HG02938 (cell line): Measurements from ENCODE around the gene INAFM1.
"Not testable (repeated sequence)": the region's sequence is repeated elsewhere in the genome, so short reads cannot be mapped to it uniquely, and the experiment has no call there.

Experiments used
- ATAC-seq: cut with Tn5 transposase; IDR thresholded peaks from one replicate; pipeline ENCODE4 v1.9.1; 2021; ENCODE audit warnings: mild to moderate bottlenecking, moderate library complexity; ENCODE audit not compliant: unreplicated experiment

Gene INAFM1

DNA sequence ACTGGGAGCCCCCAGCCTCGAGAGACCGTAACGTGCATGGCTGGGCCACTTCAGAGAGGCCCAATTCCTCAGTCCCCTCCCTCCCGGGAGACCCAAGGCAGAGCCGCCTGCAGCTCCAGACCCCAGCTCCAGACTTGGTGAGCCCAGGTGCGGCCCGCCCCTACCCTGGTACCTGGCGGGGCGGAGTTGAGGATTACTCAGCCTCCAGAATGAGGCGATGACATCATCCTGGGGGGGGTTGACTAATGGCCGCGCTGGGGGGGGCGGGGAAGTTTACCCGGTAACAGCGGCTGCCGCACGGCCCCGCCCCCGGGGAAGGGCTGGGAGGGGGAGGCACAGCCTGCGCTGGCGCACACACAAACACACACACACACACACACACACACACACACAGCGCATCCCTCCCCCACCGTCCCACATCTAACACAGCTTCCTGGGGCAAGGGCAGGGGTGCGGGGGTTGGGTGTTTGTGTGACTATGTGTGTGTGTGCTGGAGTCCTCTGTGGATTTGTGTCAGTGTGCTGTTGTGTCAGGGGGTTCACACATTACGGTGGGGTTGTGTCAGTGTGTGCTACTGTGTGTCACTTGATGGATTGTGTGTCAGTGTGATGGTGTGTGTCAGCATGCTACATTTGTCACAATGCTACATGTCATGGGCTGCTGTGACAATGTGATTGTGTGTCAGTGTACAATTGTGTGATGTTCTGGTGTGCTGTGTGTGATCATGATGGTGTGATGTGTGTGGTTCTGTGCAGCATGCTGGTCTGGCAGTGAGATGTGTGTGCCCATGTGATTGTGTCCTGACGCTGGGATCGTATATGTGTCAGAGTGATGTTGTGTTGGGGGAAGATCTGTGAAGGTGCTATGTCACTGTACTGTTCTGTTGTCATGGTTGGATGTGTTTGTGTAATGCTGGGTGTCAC lies 33.4 kb upstream of the INAFM1 start:
- no peak for ATAC-seq

GRCh38 chr19:47241919-47242577 lies 32.6 kb upstream of the INAFM1 start:
- ATAC-seq: no peak

GRCh38 chr19:47243364-47243775 lies 31.3 kb upstream of the INAFM1 start:
- ATAC-seq: no peak

GRCh38 chr19:47243776-47244547 lies 30.7 kb upstream of the INAFM1 start:
- no peak for ATAC-seq

- no peak for ATAC-seq
Measured at GRCh38 chr19:47247308-47247990, 27.2 kb upstream of the INAFM1 start.

DNA sequence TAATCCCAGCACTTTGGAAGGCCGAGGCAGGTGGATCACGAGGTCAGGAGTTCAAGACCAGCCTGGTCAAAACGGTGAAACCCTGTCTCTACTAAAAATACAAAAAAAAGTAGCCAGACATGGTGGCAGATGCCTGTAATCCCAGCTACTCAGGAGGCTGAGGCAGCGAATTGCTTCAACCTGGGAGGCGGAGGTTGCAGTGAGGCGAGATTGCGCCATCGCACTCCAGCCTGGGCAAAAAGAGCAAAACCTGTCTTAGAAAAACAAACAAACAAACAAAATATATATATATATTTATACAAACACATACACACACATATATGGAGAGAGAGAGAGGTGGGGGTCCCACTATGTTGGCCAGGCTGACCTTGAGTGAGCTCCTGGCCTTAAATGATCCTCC lies 21.7 kb upstream of the INAFM1 start:
- ATAC-seq: not testable (repeated sequence)

DNA sequence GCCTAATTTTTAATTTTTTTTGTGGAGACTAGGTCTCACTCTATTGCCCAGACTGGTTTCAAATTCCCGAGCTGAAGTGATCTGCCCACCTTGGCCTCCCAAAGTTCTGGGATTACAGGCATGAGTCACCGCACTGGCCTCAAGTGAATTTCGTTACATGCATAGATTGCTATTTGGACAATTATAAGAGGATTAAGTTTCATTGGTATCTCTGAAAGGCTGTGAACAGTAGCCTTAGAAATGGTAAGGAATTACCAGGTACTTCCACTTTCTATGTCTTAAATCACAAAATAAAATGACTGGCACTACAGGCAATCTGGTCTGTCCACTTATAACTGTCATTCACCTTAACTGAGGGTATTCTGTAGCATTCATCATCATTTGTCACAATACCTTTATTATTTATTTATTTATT lies 21.2 kb upstream of the INAFM1 start:
- no peak for ATAC-seq

GRCh38 chr19:47253970-47254369 lies 20.7 kb upstream of the INAFM1 start:
- no peak for ATAC-seq

GRCh38 chr19:47255879-47256692 lies 18.6 kb upstream of the INAFM1 start, which contains the start of gene CCDC9:
CCDC9 (plus strand) TSS chr19:47256525; CDS start chr19:47258401, 1,876 bp downstream.
- peak; percentile 37 for ATAC-seq

DNA sequence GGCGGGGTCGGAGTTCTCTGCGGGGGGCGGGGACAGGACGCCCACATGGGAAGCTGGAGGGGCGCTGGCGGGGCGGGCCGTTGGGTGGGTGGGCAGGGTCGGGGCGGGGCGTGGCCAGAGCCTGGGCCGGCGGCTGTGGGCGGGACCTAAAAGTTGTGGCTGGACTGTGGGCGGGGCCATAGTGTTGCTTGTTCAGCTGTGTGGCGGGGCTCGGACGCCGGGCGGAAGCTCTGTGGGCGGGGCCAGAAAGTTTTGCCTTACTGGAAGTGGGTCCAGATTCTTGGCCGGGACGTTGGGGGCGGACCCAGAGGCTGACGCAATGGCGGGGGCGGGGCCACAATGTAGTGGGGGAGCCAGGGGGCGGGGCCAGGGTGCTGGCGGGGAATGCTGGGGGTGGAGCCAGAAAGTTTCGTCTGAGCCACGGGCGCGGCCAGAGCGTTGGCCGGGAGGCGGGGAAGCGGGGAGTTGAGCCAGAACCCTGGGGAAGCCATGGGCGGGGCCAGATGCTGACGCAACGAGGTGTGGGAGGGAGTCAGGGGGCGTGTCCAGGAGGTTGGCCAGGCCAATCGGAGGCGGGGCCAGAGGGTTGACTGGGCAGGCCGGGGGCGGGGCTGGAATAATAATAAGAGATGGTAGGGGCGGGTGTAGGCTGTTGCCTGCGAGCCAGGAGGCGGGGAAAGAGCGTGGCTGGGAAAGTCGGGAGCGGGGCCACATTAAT lies 17.8 kb upstream of the INAFM1 start:
- ATAC-seq: peak; percentile 76

DNA sequence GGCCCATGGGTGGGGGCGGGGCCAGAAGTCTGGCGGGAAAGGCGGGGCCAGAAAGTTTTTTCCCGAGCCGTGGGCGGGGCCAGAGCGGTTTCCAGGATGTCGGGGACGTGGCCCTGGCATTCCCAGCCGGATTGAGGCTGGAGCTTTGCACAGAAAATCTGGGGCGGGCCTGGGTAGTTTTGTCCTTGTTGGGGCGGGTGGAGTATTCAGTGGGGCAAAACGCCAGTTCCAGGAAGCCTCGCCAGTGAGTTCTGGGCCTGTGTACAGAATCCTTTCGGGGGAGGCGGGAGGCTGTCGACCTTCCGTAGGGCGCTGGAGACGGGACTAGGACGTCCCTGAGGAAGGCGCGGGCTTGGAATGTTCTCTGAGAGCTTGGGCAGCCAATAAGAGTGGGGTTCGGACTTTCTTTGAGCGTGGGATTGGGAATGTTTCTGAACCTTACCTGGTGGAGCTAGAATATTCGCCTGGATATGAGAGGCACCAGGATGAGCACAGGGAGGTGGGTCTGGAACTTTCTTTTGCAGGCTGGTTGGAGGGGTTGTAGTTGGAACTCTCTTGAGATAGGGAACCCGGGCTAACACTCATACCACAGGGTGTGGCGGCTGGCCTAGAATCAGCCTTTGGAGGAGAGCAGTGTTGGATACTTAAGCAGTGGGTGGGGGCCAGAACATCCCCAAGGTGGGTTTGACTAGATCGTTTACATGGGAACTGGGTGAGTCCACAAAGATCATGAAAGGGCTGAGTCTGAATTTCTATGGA lies 17.1 kb upstream of the INAFM1 start:
- no peak for ATAC-seq

- ATAC-seq: no peak
Measured at GRCh38 chr19:47258434-47258833, 16.3 kb upstream of the INAFM1 start.

DNA sequence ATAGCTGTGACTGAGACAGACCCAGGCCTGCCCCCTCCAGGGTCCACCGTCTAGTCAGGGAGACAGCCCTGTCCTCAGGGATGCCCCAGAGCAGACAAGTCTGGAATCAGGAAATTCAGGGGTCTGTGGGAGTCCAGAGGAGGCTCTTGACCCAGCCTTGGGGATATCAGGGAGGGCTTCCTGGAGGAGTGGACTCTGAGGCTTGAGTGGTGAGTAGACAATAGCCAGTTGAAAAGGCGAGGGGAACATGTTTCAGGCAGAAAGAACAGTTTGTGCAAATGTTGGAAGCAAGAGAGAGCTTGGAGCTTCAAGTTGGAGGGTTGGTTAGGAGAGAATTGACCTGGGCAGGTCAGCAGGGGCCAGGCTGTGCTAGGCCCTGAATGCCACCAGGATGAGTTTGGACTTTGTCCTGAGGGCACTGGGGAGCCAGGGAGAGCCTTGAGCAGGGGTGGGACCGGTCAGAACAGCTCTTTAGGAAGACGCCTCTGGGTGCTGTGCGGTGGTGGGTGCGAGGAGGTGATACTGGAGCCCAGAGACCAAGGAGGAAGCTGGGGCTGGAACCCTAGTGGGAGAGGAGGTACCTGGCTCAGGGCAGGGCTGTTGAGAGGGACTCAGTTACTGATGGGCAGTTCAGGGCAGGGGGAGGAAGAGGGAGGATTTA lies 15.7 kb upstream of the INAFM1 start:
- no peak for ATAC-seq

- no peak for ATAC-seq
Measured at GRCh38 chr19:47260476-47260875, 14.2 kb upstream of the INAFM1 start.

GRCh38 chr19:47261946-47262793 lies 12.5 kb upstream of the INAFM1 start:
- ATAC-seq: peak; percentile 74

DNA sequence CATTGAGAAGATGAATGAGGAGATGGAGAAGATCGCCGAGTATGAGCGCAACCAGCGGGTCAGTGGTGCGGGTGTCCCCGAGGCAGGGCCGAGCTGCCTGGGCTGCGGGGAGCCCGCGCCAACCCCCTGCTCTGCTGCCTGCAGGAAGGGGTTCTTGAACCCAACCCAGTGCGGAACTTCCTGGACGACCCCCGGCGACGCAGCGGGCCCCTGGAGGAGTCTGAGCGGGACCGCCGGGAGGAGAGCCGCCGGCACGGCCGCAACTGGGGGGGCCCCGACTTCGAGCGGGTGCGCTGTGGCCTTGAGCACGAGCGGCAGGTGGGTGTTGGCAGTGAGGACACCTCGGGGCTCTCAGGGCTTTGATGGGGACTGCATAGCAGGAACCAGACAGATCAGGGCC lies 10.1 kb upstream of the INAFM1 start:
- no peak for ATAC-seq

- no peak for ATAC-seq
Measured at GRCh38 chr19:47266401-47266941, 8.2 kb upstream of the INAFM1 start.
